ENCODE results near the gene PLEKHA3.
"Not testable (repeated sequence)": the region's sequence is repeated elsewhere in the genome, so short reads cannot be mapped to it uniquely, and the experiment has no call there.

The PLEKHA3 gene

GRCh38 chr2:178479275-178479616, 1.0 kb upstream of the PLEKHA3 start:
- no peak for DNase-seq

GRCh38 chr2:178479758-178480226, 465 bp upstream of the PLEKHA3 start:
- no peak for DNase-seq

GRCh38 chr2:178482437-178482836, 2.2 kb downstream of the PLEKHA3 start:
- DNase-seq: no peak

- no peak for DNase-seq
Observed at GRCh38 chr2:178484245-178485041, 4.2 kb downstream of the PLEKHA3 start.

GRCh38 chr2:178485356-178485755, 5.1 kb downstream of the PLEKHA3 start:
- no peak for DNase-seq

- no peak for DNase-seq
Observed at GRCh38 chr2:178491612-178492011, 11.4 kb downstream of the PLEKHA3 start.

GRCh38 chr2:178496049-178496448, 15.8 kb downstream of the PLEKHA3 start:
- DNase-seq: no peak

- no peak for DNase-seq
Observed at GRCh38 chr2:178498137-178498536, 17.9 kb downstream of the PLEKHA3 start.

- no peak for DNase-seq
Observed at GRCh38 chr2:178499640-178500039, 19.4 kb downstream of the PLEKHA3 start.

GRCh38 chr2:178502751-178503150, 22.5 kb downstream of the PLEKHA3 start:
- DNase-seq: no peak

- DNase-seq: no peak
Observed at GRCh38 chr2:178506101-178506500, 25.8 kb downstream of the PLEKHA3 start.

- no peak for DNase-seq
Observed at GRCh38 chr2:178506524-178506923, 26.3 kb downstream of the PLEKHA3 start.

GRCh38 chr2:178506949-178507348, 26.7 kb downstream of the PLEKHA3 start:
- DNase-seq: no peak

GRCh38 chr2:178508646-178509045, 28.4 kb downstream of the PLEKHA3 start:
- no peak for DNase-seq

GRCh38 chr2:178510384-178510783, 30.1 kb downstream of the PLEKHA3 start:
- DNase-seq: no peak

GRCh38 chr2:178512484-178512883, 32.2 kb downstream of the PLEKHA3 start:
- DNase-seq: no peak

GRCh38 chr2:178513876-178514275, 33.6 kb downstream of the PLEKHA3 start:
- no peak for DNase-seq

- DNase-seq: no peak
Observed at GRCh38 chr2:178514664-178515063, 34.4 kb downstream of the PLEKHA3 start.

- DNase-seq: no peak
Observed at GRCh38 chr2:178517496-178517895, 37.2 kb downstream of the PLEKHA3 start.

GRCh38 chr2:178521304-178522150, 41.3 kb downstream of the PLEKHA3 start:
- no peak for DNase-seq

GRCh38 chr2:178522950-178523595, 42.8 kb downstream of the PLEKHA3 start:
- DNase-seq: peak; percentile 62

GRCh38 chr2:178523596-178524134, 43.4 kb downstream of the PLEKHA3 start:
- no peak for DNase-seq

GRCh38 chr2:178525010-178525409, 44.8 kb downstream of the PLEKHA3 start:
- not testable (repeated sequence) for DNase-seq
